Right atrium auricular region (tissue), 2 donors: Measurements from ENCODE around the gene STK38L. TPM values are rescaled to one million over a fixed set of nuclear protein-coding genes. Genes with fewer than 3 reads are reported as not detected.
A peak's percentile ranks its signal among the peaks of the same experiment; 100 is the strongest.

Experiments used
- DNase-seq: peaks from one replicate; pipeline ENCODE4 v3.0.0-alpha.2; 2019; ENCODE audit warnings: low spot score
- H3K27ac ChIP-seq, 2 donors: fragments of 200-600 bp; sonication (generic); 1 replicate in 1 of 2; 2 replicates in 1 of 2; pipeline ENCODE4 v1.5.1; 2016 to 2019
- H3K27me3 ChIP-seq, 2 donors: fragments of 200-600 bp; sonication (generic); one replicate each; pipeline versions ENCODE4 v1.5.1 to v1.6.0; 2017 to 2019
- H3K36me3 ChIP-seq: fragments of 200-600 bp; sonication (generic); one replicate; pipeline ENCODE4 v1.5.1; 2016
- H3K4me1 ChIP-seq, 2 donors: fragments of 200-600 bp; sonication (generic); one replicate each; pipeline versions ENCODE4 v1.5.1 to v1.6.0; 2017 to 2019
- H3K4me3 ChIP-seq, 2 donors: fragments of 200-600 bp; sonication (generic); 1 replicate in 1 of 2; 2 replicates in 1 of 2; pipeline ENCODE4 v1.5.1; 2017 to 2019; ENCODE audit warnings: mild to moderate bottlenecking in 1 of 2, moderate library complexity in 1 of 2
- H3K9me3 ChIP-seq, 2 donors: fragments of 200-600 bp; sonication (generic); one replicate each; pipeline ENCODE4 v1.5.1; 2019
- CTCF ChIP-seq, 2 donors: fragments of 200-600 bp; sonication (generic); IDR thresholded peaks; one replicate each; pipeline ENCODE4 v1.5.1; 2019; ENCODE audit warnings: antibody characterized with exemption in 2 of 2
- total RNA-seq, 2 donors: library from RNA; depleted of rRNA; stranded (reverse); fragments of >200 nt; gene quantifications; one replicate each; pipeline ENCODE4 v1.1.0, GENCODE V29; 2016

Gene STK38L
- total RNA-seq, 2 donors from 2014 or later: 65.9 to 93.2 TPM

- TF ChIP-seq CTCF (IDR thresholded peaks at IDR 0.05): no peak
- no peak for DNase-seq
- Histone ChIP-seq H3K4me1 (peaks cover 0 to 18% of the 10 kb centered on the region in 2 donors), H3K4me3 (peak overlapping the region; percentile 54 to 74), H3K9me3 (no peaks in the 10 kb centered on the region), H3K36me3 (no peaks in the 10 kb centered on the region), H3K27ac (peak overlapping the region in 1 of 2 donors; percentile 32), H3K27me3 (no peaks in the 10 kb centered on the region)
Observed at GRCh38 chr12:27333403-27334009, 89.4 kb downstream of the STK38L start.

DNA sequence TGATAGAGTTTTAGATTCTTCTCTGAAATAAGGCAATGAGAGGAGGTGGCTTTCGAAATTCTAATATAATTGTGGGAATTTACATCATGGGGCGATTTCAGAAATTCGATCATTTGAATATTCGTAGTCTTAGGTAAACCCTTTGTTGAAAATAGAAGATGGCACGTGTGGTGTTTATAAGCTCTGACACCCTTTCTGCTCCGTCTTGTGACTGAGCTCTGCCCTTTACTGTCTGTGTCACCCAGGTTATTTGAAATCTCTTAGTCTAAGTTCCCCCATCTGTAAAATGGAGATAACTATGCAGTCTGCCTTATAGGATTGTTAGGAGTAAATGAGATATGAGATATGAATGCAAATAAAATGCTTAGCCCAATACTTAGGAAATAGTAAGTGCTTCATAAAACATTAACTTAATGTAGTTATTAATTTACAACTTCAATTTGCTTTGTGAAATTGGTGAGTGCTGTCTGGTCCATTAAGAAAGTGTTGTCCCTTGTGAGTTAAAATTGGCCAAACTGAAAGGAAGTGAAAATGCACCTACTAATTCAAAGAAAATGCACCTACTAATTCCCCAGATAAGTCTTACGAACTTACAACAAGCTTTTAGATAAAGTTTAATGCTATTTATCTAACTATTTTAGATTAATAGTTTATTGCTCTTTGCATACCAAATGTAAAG, 90.1 kb downstream of the STK38L start:
- H3K27ac ChIP-seq: no peak overlapping the region
- TF ChIP-seq CTCF (IDR thresholded peaks at IDR 0.05): no peak

DNA sequence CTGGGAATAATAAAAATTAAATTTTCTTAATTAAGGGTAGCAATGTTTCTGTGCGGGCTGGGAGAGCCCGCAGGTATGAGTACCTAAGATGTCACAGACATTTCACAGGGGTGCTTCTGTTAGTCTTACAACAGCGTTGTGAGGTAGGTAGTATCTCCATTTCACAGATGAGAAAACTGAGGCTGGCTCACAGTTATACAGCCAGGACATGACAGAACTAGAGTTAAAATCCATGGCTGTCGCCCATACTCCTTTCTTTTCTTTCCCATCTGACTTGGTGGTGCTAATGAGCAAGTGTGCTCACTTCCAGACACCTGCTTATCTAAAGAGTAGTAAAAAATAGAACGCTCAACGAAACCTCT, 90.6 kb downstream of the STK38L start:
- DNase-seq: no peak
- Histone ChIP-seq H3K36me3 (no peaks in the 10 kb centered on the region), H3K27me3 (no peaks in the 10 kb centered on the region), H3K4me3 (no peak overlapping the region), H3K27ac (no peak overlapping the region), H3K9me3 (no peaks in the 10 kb centered on the region), H3K4me1 (peaks cover 0 to 18% of the 10 kb centered on the region in 2 donors)
- no peak for TF ChIP-seq CTCF (IDR thresholded peaks at IDR 0.05)

More for the DNA sequence above, 90.1 kb downstream of the STK38L start:
- no peak overlapping the region for H3K4me3 ChIP-seq
- no peak for DNase-seq
- H3K36me3 ChIP-seq: no peaks in the 10 kb centered on the region
- peaks cover 0 to 18% of the 10 kb centered on the region in 2 donors for H3K4me1 ChIP-seq
- H3K9me3 ChIP-seq: no peaks in the 10 kb centered on the region
- no peaks in the 10 kb centered on the region for H3K27me3 ChIP-seq

DNA sequence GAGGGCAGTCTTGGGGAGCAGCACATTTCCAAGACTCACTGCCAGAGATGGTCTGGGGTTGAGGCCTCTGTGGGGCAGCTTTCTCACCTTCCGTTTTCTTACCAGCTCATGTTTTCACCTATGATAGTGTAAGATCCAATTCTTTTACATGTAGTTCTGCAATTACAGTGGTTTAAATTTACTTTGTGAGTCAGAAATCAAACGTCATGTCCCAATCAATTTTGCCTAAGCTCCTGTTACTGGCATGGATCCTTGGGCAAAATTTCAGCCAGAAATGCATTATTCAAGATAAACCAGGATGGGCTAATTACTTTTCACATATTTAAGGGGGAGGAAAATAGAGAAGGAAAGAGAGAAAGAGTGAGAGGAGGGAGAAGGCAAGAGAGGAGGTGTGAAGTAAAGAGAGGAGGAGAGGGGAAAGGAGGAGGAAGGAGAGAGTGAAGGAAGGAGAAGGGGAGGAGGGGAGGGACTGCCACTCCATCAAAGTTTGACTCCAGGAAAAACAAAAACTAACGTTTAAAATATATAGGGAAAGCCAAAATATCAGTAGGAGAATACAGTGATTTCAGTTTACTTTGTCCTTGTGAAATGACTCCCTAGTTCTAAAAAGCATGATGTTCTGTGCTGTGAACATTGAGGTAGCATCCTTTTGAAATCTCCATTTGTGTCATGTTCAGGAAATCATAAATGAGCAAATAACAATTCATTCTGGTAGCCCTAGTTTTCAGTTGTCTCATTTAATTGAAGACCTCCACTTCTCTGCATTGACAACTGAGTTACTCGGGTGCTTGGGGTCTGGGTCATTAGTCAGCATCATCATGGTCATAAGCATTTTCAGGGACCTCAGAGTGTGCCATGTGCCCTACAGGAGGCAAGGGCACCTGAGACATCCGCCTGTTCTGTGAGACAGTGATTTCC, 91.5 kb downstream of the STK38L start:
- H3K9me3 ChIP-seq: no peaks in the 10 kb centered on the region
- no peak overlapping the region for H3K27ac ChIP-seq
- H3K4me3 ChIP-seq: no peak overlapping the region
- DNase-seq: no peak
- no peak for TF ChIP-seq CTCF (IDR thresholded peaks at IDR 0.05)
- H3K27me3 ChIP-seq: no peaks in the 10 kb centered on the region
- no peaks in the 10 kb centered on the region for H3K36me3 ChIP-seq
- H3K4me1 ChIP-seq: peaks cover 0 to 18% of the 10 kb centered on the region in 2 donors

DNA sequence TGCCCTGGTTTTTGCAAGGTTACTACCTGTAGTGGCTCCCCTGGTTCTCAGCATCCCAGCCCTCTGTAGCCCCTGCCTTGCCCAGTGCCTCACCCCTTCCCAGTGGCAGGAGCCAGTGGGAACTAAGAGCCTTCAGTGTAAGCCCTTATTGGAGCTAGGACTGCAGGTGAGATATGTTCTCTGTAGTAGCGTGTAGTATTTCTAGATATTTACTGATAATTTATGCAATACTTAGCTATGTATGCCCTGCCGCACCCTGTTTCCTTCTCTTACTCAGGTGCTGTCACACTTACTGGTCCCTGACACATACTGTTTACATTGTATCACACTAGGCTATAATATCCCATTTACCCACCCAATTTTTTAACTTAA, 92.2 kb downstream of the STK38L start:
- no peaks in the 10 kb centered on the region for H3K36me3 ChIP-seq
- TF ChIP-seq CTCF (IDR thresholded peaks at IDR 0.05): no peak
- no peak for DNase-seq
- no peak overlapping the region for H3K4me3 ChIP-seq
- no peaks in the 10 kb centered on the region for H3K9me3 ChIP-seq
- no peaks in the 10 kb centered on the region for H3K27me3 ChIP-seq
- H3K27ac ChIP-seq: no peak overlapping the region
- peaks cover 0 to 13% of the 10 kb centered on the region in 2 donors for H3K4me1 ChIP-seq
